HAP-1 (cell line): ENCODE results near the gene MAPK7.
"Not testable (repeated sequence)": the region's sequence is repeated elsewhere in the genome, so short reads cannot be mapped to it uniquely, and the experiment has no call there.

Experiments
- DNase-seq, 2 experiments: peaks; one replicate each; pipeline ENCODE4 v3.0.0-alpha.2; 2016 to 2020; ENCODE audit warnings: low spot score in 2 of 2
- H3K27me3 ChIP-seq: fragments of 250-450 bp; sonication (Bioruptor Pico); 2 replicates; pipeline ENCODE4 v1.5.1; 2020; ENCODE audit warnings: low read depth, mild to moderate bottlenecking, moderate library complexity
- H3K36me3 ChIP-seq: fragments of 250-450 bp; sonication (Bioruptor Pico); replicated peaks from 2 replicates; pipeline ENCODE4 v1.5.1; 2020; ENCODE audit warnings: mild to moderate bottlenecking
- H3K4me1 ChIP-seq: fragments of 250-450 bp; sonication (Bioruptor Pico); 2 replicates; pipeline ENCODE4 v1.5.1; 2020; ENCODE audit warnings: mild to moderate bottlenecking
- H3K4me3 ChIP-seq: fragments of 250-450 bp; sonication (Bioruptor Pico); 2 replicates; pipeline ENCODE4 v1.5.1; 2020; ENCODE audit warnings: mild to moderate bottlenecking, moderate library complexity
- H3K9me3 ChIP-seq: fragments of 250-450 bp; sonication (Bioruptor Pico); 2 replicates; pipeline ENCODE4 v1.5.1; 2020; ENCODE audit warnings: mild to moderate bottlenecking, moderate library complexity
- in situ Hi-C: fragments of 300-500 bp; cut with MboI; formaldehyde crosslinking; loops from 3 replicates; pipeline ENCODE4 v1.14.3; 2020; ENCODE audit warnings: low sequenced_read_pairs, inconsistent platforms, mixed read lengths

MAPK7 gene

GRCh38 chr17:19346351-19347255, 31.7 kb upstream of the MAPK7 start:
- in situ Hi-C loops = no loop called here
- DNase-seq = peak; percentile 40 to 81

GRCh38 chr17:19347323-19348080, 30.8 kb upstream of the MAPK7 start:
- no peaks in the 10 kb centered on the region for H3K9me3 ChIP-seq
- H3K4me3 ChIP-seq = no peak overlapping the region
- H3K36me3 ChIP-seq = peaks cover 2% of the 10 kb centered on the region; the same call in 1 of the 2 replicates
- H3K27me3 ChIP-seq = no peaks in the 10 kb centered on the region
- H3K4me1 ChIP-seq = peaks cover 12% of the 10 kb centered on the region
- in situ Hi-C loops = no loop called here
- no peak for DNase-seq

More at GRCh38 chr17:19346351-19347255, 31.7 kb upstream of the MAPK7 start:
- H3K4me3 ChIP-seq = no peak overlapping the region
- H3K36me3 ChIP-seq = peaks cover 2% of the 10 kb centered on the region; the same call in 1 of the 2 replicates
- no peaks in the 10 kb centered on the region for H3K9me3 ChIP-seq
- H3K27me3 ChIP-seq = no peaks in the 10 kb centered on the region
- peaks cover 12% of the 10 kb centered on the region for H3K4me1 ChIP-seq

GRCh38 chr17:19348081-19348650, 30.1 kb upstream of the MAPK7 start:
- peaks cover 2% of the 10 kb centered on the region; the same call in 1 of the 2 replicates for H3K36me3 ChIP-seq
- no peak for DNase-seq
- in situ Hi-C loops = no loop called here
- H3K4me1 ChIP-seq = peaks cover 12% of the 10 kb centered on the region
- H3K27me3 ChIP-seq = no peaks in the 10 kb centered on the region
- no peaks in the 10 kb centered on the region for H3K9me3 ChIP-seq
- no peak overlapping the region for H3K4me3 ChIP-seq

- peaks cover 2% of the 10 kb centered on the region; the same call in 1 of the 2 replicates for H3K36me3 ChIP-seq
- no peaks in the 10 kb centered on the region for H3K27me3 ChIP-seq
- in situ Hi-C loops = no loop called here
- no peak for DNase-seq
- H3K4me3 ChIP-seq = no peak overlapping the region
- H3K4me1 ChIP-seq = peaks cover 12% of the 10 kb centered on the region
- H3K9me3 ChIP-seq = no peaks in the 10 kb centered on the region
Observed at GRCh38 chr17:19348806-19349205, 29.5 kb upstream of the MAPK7 start.

GRCh38 chr17:19353401-19353800, 24.9 kb upstream of the MAPK7 start:
- in situ Hi-C loops, H3K4me3 ChIP-seq, H3K27me3 ChIP-seq, H3K4me1 ChIP-seq, DNase-seq, H3K9me3 ChIP-seq: not testable (repeated sequence)
- H3K36me3 ChIP-seq = peaks cover 13% of the 10 kb centered on the region; the same call in 1 of the 2 replicates

GRCh38 chr17:19354748-19355147, 23.6 kb upstream of the MAPK7 start:
- Histone ChIP-seq H3K27me3 (no peaks in the 10 kb centered on the region), H3K4me1 (no peaks in the 10 kb centered on the region; the same call in 1 of the 2 replicates), H3K4me3 (no peak overlapping the region), H3K9me3 (no peaks in the 10 kb centered on the region), H3K36me3 (peaks cover 11% of the 10 kb centered on the region; the same call in 1 of the 2 replicates)
- no peak for DNase-seq
- in situ Hi-C loops = no loop called here

- H3K4me1 ChIP-seq = peaks cover 7% of the 10 kb centered on the region
- in situ Hi-C loops = no loop called here
- H3K27me3 ChIP-seq = no peaks in the 10 kb centered on the region
- H3K9me3 ChIP-seq = no peaks in the 10 kb centered on the region; the same call in 1 of the 2 replicates
- H3K36me3 ChIP-seq = peaks cover 11% of the 10 kb centered on the region; the same call in 1 of the 2 replicates
- H3K4me3 ChIP-seq = no peak overlapping the region
- DNase-seq = no peak
Observed at GRCh38 chr17:19357351-19357750, 20.9 kb upstream of the MAPK7 start.

- no peak overlapping the region for H3K4me3 ChIP-seq
- H3K36me3 ChIP-seq = peaks cover 11% of the 10 kb centered on the region; the same call in 1 of the 2 replicates
- H3K4me1 ChIP-seq = peaks cover 7% of the 10 kb centered on the region
- H3K27me3 ChIP-seq = no peaks in the 10 kb centered on the region
- H3K9me3 ChIP-seq = no peaks in the 10 kb centered on the region; the same call in 1 of the 2 replicates
- no peak for DNase-seq
- in situ Hi-C loops = no loop called here
Observed at GRCh38 chr17:19357761-19358160, 20.5 kb upstream of the MAPK7 start.

GRCh38 chr17:19359151-19359550, 19.1 kb upstream of the MAPK7 start:
- no peaks in the 10 kb centered on the region for H3K27me3 ChIP-seq
- in situ Hi-C loops = no loop called here
- no peaks in the 10 kb centered on the region; the same call in 1 of the 2 replicates for H3K9me3 ChIP-seq
- H3K36me3 ChIP-seq = peaks cover 11% of the 10 kb centered on the region; the same call in 1 of the 2 replicates
- DNase-seq = no peak
- no peak overlapping the region for H3K4me3 ChIP-seq
- H3K4me1 ChIP-seq = peaks cover 12% of the 10 kb centered on the region

GRCh38 chr17:19359856-19360255, 18.4 kb upstream of the MAPK7 start:
- peaks cover 11% of the 10 kb centered on the region; the same call in 1 of the 2 replicates for H3K36me3 ChIP-seq
- in situ Hi-C loops = loop anchor here (5.0 kb wide), 3 partner anchors 87 to 402 kb away; no protein-coding TSS in a partner anchor
- H3K4me3 ChIP-seq = no peak overlapping the region
- no peak for DNase-seq
- H3K27me3 ChIP-seq = no peaks in the 10 kb centered on the region
- H3K9me3 ChIP-seq = no peaks in the 10 kb centered on the region; the same call in 1 of the 2 replicates
- H3K4me1 ChIP-seq = peaks cover 12% of the 10 kb centered on the region

- Histone ChIP-seq H3K4me3 (no peak overlapping the region), H3K36me3 (peaks cover 11% of the 10 kb centered on the region; the same call in 1 of the 2 replicates), H3K9me3 (no peaks in the 10 kb centered on the region; the same call in 1 of the 2 replicates), H3K27me3 (no peaks in the 10 kb centered on the region), H3K4me1 (peaks cover 12% of the 10 kb centered on the region)
- no peak for DNase-seq
- in situ Hi-C loops = loop anchor here (5.0 kb wide), 3 partner anchors 87 to 402 kb away; no protein-coding TSS in a partner anchor
Observed at GRCh38 chr17:19360772-19361171, 17.5 kb upstream of the MAPK7 start.

GRCh38 chr17:19361326-19361725, 17.0 kb upstream of the MAPK7 start:
- DNase-seq = no peak
- in situ Hi-C loops = loop anchor here (5.0 kb wide), 3 partner anchors 86 to 401 kb away; no protein-coding TSS in a partner anchor
- Histone ChIP-seq H3K4me3 (peak overlapping the region; percentile 82), H3K36me3 (peaks cover 11% of the 10 kb centered on the region; the same call in 1 of the 2 replicates), H3K4me1 (peaks cover 12% of the 10 kb centered on the region), H3K9me3 (no peaks in the 10 kb centered on the region; the same call in 1 of the 2 replicates), H3K27me3 (no peaks in the 10 kb centered on the region)

- no peak for DNase-seq
Observed at GRCh38 chr17:19361944-19362276, 16.4 kb upstream of the MAPK7 start.

More at GRCh38 chr17:19361944-19362276, 16.4 kb upstream of the MAPK7 start:
- Histone ChIP-seq H3K9me3 (no peaks in the 10 kb centered on the region; the same call in 1 of the 2 replicates), H3K4me3 (peak overlapping the region; percentile 82), H3K36me3 (peaks cover 6% of the 10 kb centered on the region; the same call in 1 of the 2 replicates), H3K27me3 (no peaks in the 10 kb centered on the region), H3K4me1 (peaks cover 12% of the 10 kb centered on the region)
- in situ Hi-C loops = loop anchor here (5.0 kb wide), 3 partner anchors 85 to 400 kb away; no protein-coding TSS in a partner anchor
